ENCODE measurements around the gene ZSWIM8. TPM values are rescaled to one million over a fixed set of nuclear protein-coding genes. Genes with fewer than 3 reads are reported as not detected.

Gene ZSWIM8
- total and polyA plus RNA-seq, 2 donors (not counting 1 experiment from before 2014, with no cell fraction given), result 110 to 147 TPM

GRCh38 chr10:73816917-73817729 is 31.7 kb downstream of the ZSWIM8 start:
- no peak for TF ChIP-seq CTCF (IDR thresholded peaks at IDR 0.05)
- TF ChIP-seq EZH2 (IDR thresholded peaks at IDR 0.05; ENCODE audit: borderline replicate concordance, insufficient read depth, low read depth, low read length, poor library complexity, severe bottlenecking), result no peak
- intact Hi-C loops (cut with micrococcal nuclease), result no loop called here
- ATAC-seq (ENCODE audit: low read depth), result no peak
- H3K4me3 Mint-ChIP-seq, result no peak overlapping the region
- Histone ChIP-seq H3K79me2 (ENCODE audit: control insufficient read depth, insufficient read depth, low read length) (no peaks in the 10 kb centered on the region), H3K4me1 (ENCODE audit: control insufficient read depth in 2 of 2, insufficient read depth in 2 of 2, low read length in 2 of 2) (peaks cover 0 to 3% of the 10 kb centered on the region in 2 donors), H3K4me3 (ENCODE audit: control extremely low read depth in 1 of 5, extremely low read depth in 1 of 5, insufficient read depth in 1 of 5, low read depth in 2 of 5, low read length in 4 of 5) (no peak overlapping the region), H3K9me3 (ENCODE audit: control extremely low read depth in 1 of 3, control insufficient read depth in 2 of 3, insufficient read depth in 1 of 3, low read length in 2 of 3) (no peaks in the 10 kb centered on the region), H3K4me2 (replicated peaks; ENCODE audit: low read depth, low read length, poor library complexity, severe bottlenecking) (no peak overlapping the region), H4K20me1 (ENCODE audit: control insufficient read depth, insufficient read depth, low read length, poor library complexity, severe bottlenecking) (no peaks in the 10 kb centered on the region), H3K27me3 (replicated peaks in 1 of 4; ENCODE audit: control extremely low read depth in 1 of 4, control insufficient read depth in 3 of 4, insufficient read depth in 4 of 4, low read length in 3 of 4) (no peaks in the 10 kb centered on the region), H3K36me3 (replicated peaks in 1 of 2; ENCODE audit: control extremely low read depth in 1 of 2, control insufficient read depth in 1 of 2, extremely low read depth in 1 of 2, insufficient read depth in 2 of 2, low read length in 1 of 2) (peaks cover 0 to 29% of the 10 kb centered on the region in 2 experiments), H3K27ac (ENCODE audit: low read length in 2 of 2) (no peak overlapping the region), H3K9ac (ENCODE audit: low read length) (no peak overlapping the region), H2AFZ (ENCODE audit: insufficient read depth, low read depth, low read length, poor library complexity, severe bottlenecking) (no peak overlapping the region)
- no peaks in the 10 kb centered on the region for H3K9me3 Mint-ChIP-seq (ENCODE audit: insufficient read depth)
- DNase-seq, result no peak
- no peak overlapping the region for H3K27ac Mint-ChIP-seq
- CTCF ChIA-PET, result interaction anchor here (2.5 kb wide), 1 partner anchor 63 kb away, joined by 6 read pairs; no protein-coding TSS in a partner anchor
- H3K4me1 Mint-ChIP-seq, result peaks cover 2% of the 10 kb centered on the region
- no peaks in the 10 kb centered on the region for H3K27me3 Mint-ChIP-seq
- 95% methylated on average over 9 of the region's 10 CpGs for WGBS (ENCODE audit: insufficient coverage)
- POLR2A ChIA-PET, result no interaction called here

- Mint-ChIP-seq H3K4me3 (no peak overlapping the region), H3K27me3 (no peaks in the 10 kb centered on the region), H3K27ac (no peak overlapping the region), H3K9me3 (ENCODE audit: insufficient read depth) (no peaks in the 10 kb centered on the region), H3K4me1 (no peaks in the 10 kb centered on the region)
- peaks cover 0 to 34% of the 10 kb centered on the region in 2 experiments for H3K36me3 ChIP-seq (replicated peaks in 1 of 2; ENCODE audit: control extremely low read depth in 1 of 2, control insufficient read depth in 1 of 2, extremely low read depth in 1 of 2, insufficient read depth in 2 of 2, low read length in 1 of 2)
- no peak overlapping the region for H3K9ac ChIP-seq (ENCODE audit: low read length)
- CTCF ChIA-PET, result interaction anchor here (1.0 kb wide), 1 partner anchor 264 kb away, joined by 3 read pairs; no protein-coding TSS in a partner anchor
- POLR2A ChIA-PET, result no interaction called here
- no peaks in the 10 kb centered on the region for H3K27me3 ChIP-seq (replicated peaks in 1 of 4; ENCODE audit: control extremely low read depth in 1 of 4, control insufficient read depth in 3 of 4, insufficient read depth in 4 of 4, low read length in 3 of 4)
- no peaks in the 10 kb centered on the region for H3K79me2 ChIP-seq (ENCODE audit: control insufficient read depth, insufficient read depth, low read length)
- no peaks in the 10 kb centered on the region for H3K4me1 ChIP-seq (ENCODE audit: control insufficient read depth in 2 of 2, insufficient read depth in 2 of 2, low read length in 2 of 2)
- H4K20me1 ChIP-seq (ENCODE audit: control insufficient read depth, insufficient read depth, low read length, poor library complexity, severe bottlenecking), result no peaks in the 10 kb centered on the region
- no peaks in the 10 kb centered on the region for H3K9me3 ChIP-seq (ENCODE audit: control extremely low read depth in 1 of 3, control insufficient read depth in 2 of 3, insufficient read depth in 1 of 3, low read length in 2 of 3)
- no peak overlapping the region for H2AFZ ChIP-seq (ENCODE audit: insufficient read depth, low read depth, low read length, poor library complexity, severe bottlenecking)
- no peak overlapping the region for H3K4me3 ChIP-seq (ENCODE audit: control extremely low read depth in 1 of 5, extremely low read depth in 1 of 5, insufficient read depth in 1 of 5, low read depth in 2 of 5, low read length in 4 of 5)
- H3K4me2 ChIP-seq (replicated peaks; ENCODE audit: low read depth, low read length, poor library complexity, severe bottlenecking), result no peak overlapping the region
- WGBS (ENCODE audit: insufficient coverage), result 94% methylated on average over 5 of the region's 5 CpGs
- ATAC-seq (ENCODE audit: low read depth), result no peak
- no peak overlapping the region for H3K27ac ChIP-seq (ENCODE audit: low read length in 2 of 2)
- TF ChIP-seq CTCF (IDR thresholded peaks at IDR 0.05), result no peak
- intact Hi-C loops (cut with micrococcal nuclease), result no loop called here
- DNase-seq, result no peak
These were observed 32.4 kb downstream of the ZSWIM8 start for GRCh38 chr10:73817826-73818225.

Measured in B cell (primary cell).